Measurements from ENCODE around the gene DNER.
"Not testable (repeated sequence)": the region's sequence is repeated elsewhere in the genome, so short reads cannot be mapped to it uniquely, and the experiment has no call there.

Gene DNER

DNA sequence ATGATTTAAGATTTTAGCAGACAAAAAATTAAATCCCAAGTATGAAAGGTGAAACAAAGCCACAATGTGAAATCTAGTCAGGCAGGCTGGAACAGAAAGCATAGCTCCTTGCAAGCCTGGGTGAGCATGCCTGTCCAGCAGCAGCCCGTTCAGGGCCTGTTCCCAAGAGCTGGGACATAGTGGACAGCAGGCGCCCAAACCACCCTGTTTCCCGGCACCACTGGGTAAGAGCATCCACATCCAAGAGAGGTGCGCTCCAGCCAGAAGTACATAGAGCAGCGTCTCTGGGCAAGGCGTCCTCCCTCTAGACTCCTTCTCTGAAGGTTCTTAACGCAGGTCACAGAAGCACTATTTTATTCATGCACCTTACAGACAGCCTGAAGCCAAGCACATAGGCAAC, 80.8 kb downstream of the DNER start:
- in situ Hi-C loops (cut with HindIII; ENCODE audit: low sequenced_read_pairs) = no loop called here

DNA sequence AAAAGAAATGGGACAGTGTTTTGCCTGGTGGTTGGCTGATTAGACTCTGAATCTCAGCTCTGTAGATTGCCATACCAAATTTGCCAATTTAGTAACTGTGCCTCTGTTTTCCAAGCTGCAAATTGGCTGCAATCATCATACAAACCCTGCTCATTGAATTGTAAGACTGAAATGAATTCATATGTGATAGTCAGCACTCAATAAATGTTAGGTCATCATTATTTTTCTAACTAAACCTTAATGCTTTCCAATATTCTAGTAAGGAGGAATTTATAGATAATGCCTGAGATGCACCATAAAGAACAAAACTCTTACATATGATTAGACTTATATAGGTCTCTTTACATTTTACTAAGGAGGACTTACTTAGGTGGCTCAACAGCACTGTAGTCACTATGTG, 85.3 kb downstream of the DNER start:
- in situ Hi-C loops (cut with HindIII; ENCODE audit: low sequenced_read_pairs) = no loop called here

DNA sequence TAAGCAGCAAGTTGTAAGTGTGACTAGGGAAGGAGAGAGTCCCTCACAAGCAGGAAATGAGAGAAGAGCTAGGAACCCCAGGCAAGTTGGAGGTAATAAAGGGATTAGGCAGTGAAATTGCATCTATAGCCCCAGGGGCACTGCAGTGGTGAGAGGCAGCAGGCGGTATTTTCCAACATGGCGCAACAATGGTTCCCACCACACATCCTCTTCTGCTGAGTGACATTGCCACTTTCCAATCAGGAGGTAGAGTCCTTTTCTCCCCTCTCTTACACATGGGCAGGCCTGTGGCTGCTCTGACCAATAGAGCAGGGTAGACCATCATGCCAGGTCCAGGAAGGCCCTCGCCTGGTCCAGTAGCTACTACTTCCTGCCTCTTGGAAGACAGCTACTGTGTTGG, 86.6 kb downstream of the DNER start:
- in situ Hi-C loops (cut with HindIII; ENCODE audit: low sequenced_read_pairs) = no loop called here

DNA sequence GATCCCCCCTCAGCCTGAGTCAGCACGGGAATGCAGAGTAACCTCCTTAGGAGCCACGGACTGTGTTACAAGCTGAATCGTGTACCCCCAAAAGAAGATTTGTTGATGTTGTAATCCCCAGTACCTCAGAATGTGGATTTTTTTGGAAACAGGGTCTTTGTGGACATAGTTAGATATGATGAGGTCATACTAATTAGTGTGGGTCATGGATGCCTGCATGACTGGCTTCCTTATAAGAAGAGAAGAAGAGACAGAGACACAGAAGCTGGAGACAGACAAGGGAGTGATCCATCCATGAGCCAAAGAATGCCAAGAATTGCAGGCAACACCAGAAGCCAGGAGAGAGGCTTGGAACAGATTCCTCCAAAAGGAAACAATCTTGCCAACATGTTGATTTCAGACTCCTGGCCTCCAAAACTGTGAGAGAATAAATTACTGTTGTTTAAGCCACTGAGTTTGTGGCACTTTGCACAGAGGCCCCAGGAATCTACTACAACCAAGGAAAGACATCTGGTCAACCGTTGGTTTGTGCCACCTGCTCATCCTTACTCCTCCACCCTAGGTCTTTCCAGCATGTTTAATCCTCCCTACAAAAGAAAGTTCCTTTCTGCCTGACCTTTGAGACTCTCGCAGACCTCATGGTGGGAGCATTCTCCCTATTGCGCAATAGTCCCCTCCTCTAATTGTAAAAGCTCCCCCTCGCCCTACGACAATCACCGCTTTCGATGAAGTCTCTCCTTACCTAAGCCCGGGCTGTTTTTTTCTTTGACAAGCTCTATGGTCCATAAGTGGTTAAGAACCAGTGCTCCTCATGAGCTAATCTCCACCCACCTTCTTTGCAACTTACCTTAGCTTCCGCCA, 91.6 kb downstream of the DNER start:
- in situ Hi-C loops (cut with HindIII; ENCODE audit: low sequenced_read_pairs) = no loop called here

DNA sequence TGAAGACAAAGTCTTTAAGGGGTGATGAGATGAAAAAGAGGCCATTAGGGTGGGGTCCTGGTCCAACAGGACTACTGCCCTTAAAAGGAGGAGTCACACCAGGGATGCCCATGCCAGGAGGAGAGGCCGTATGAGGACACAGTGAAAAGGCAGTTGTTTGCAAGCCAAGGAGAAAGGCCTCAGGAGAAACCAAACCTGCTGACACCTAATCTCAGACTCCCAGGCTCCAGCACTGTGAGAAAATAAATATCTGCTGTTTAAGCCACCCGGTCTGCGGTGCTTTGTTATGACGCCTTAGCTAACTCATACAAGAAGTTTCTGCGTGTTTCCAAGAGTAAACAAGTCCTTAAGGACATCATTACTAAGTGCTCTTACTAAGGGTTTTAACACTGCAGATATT, 93.6 kb downstream of the DNER start:
- in situ Hi-C loops (cut with HindIII; ENCODE audit: low sequenced_read_pairs) = no loop called here

DNA sequence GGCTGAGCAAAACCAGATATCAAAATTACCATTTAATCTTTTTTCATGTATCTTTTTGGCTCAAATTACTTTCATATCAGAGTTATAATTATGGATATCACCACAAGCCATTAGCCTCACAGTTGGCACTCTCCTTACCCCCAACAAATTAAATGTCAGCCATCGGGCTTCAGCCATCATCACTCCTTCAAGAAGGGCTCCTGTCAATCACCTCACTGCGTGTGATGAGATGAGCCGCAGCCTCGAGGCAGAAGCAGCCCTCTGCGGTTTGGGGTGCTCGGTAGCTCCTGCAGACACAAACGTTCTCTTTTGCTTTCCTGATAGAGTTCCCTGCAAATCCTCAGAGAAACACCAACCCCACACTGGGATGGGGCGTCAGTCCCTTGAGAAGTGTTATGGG, 94.1 kb downstream of the DNER start:
- in situ Hi-C loops (cut with HindIII; ENCODE audit: low sequenced_read_pairs) = no loop called here

DNA sequence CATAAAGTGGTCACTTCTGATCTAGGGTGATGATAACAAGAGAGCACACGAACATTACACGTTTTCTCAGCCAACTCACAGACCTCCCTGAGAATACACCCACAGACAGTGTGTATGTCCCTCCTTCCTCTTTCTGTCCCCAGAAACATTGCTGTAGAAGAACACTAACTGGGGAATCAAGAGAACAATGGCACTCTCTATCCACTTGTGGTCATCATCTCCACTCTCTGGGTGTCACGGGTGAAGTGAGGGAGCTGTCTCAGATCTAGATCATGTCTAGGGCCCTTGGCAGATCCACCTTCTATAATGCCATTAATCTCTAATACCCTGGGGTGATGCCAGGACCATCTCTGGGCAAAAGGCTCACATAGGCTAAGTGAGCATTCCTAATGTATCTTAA, 97.9 kb downstream of the DNER start:
- in situ Hi-C loops (cut with HindIII; ENCODE audit: low sequenced_read_pairs) = no loop called here

DNA sequence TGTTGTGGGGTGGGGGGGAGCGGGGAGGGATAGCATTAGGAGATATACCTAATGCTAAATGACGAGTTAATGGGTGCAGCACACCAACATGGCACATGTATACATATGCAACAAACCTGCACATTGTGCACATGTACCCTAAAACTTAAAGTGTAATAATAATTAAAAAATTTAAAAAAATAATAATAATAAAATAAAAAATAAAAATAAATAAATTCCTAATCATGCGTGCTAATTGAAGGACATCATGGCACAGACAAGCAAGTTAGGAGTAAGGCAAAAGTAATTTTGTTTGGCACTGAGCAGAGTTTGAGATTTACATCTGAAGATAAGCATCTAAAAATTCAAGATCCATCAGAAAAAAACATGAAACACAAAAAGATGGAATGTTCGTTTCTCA, 100.3 kb downstream of the DNER start:
- in situ Hi-C loops (cut with HindIII; ENCODE audit: low sequenced_read_pairs) = not testable (repeated sequence)

DNA sequence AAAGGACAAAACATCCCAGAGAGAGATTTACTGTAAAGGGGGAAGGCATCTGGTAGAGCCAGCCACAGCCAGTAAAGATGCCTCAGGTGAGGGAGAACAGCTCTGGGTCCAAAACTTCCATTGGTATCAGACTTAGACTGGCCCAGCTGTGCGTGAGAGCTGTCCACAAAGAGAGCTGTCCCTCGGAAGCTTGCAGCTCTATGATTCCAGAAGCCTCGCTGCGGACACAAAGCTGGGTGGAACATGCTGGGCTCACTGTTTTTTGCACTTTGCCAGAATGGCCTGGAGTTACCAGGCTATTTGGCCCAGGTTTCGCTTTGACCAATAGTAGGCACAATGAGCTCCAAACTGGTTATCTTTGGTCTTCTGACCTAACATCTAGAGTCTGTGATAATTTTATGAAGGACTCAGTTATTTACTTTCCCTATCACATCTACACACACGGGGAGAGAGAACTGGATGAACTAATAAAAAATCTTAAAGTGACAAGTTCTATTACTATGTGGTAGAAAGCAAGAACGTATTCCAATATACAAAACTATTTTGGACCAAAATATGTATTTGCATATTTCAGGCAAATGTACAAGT, 101.9 kb downstream of the DNER start:
- in situ Hi-C loops (cut with HindIII; ENCODE audit: low sequenced_read_pairs) = no loop called here

DNA sequence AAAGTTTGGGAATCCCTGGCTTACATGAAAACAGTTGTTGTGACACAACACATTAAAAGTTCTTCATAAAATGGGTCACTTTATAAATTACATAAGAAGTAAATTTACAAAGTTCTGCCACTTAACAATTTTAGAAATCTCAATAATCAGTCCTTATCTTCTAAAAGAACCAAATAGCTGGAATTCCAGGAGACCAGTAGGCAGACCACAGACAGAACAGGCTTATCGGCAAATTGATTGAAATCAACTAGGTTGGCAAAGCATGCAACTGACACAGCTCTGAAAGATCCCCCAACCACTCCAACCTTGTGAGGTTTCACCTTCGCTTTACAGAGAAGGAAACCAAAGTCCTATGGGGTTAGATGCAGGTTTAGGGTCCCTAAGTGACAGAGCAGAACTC, 103.0 kb downstream of the DNER start:
- in situ Hi-C loops (cut with HindIII; ENCODE audit: low sequenced_read_pairs) = no loop called here

DNA sequence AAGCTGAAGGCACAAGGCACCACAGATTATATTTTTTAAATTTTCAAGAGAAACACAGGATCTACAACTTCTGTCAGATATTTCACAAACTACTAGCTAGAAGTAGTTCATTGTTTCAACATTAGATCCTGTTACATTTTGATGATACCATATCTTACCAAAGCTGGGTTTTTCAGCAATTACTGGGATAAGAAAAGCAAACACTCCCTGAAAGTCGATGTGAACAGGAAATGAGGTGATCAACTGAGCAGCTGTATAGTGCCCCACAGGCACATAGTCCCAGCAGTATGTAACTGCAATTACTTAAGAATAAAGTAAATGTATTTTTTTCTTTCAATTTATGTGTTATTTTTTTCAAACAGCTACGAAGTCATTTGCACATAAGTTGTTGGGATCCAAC, 103.5 kb downstream of the DNER start:
- in situ Hi-C loops (cut with HindIII; ENCODE audit: low sequenced_read_pairs) = no loop called here

DNA sequence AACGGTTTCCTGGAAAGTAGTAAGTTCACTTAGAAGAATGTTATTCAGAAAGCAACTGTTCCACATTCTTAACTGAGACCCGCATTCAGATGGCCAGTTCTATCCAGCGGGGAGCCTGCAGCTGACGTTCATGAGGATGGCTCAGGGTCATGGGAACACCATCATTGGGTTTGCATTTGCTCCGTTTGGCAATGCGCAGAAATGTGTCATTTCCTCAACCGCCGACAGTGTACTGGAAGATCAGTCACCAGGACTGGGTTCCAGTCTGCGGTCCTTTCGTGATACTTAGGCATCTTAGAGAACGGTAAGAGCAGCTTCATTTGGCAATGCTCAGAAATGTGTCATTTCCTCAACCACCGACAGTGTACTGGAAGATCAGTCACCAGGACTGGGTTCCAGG, 104.0 kb downstream of the DNER start:
- in situ Hi-C loops (cut with HindIII; ENCODE audit: low sequenced_read_pairs) = no loop called here

DNA sequence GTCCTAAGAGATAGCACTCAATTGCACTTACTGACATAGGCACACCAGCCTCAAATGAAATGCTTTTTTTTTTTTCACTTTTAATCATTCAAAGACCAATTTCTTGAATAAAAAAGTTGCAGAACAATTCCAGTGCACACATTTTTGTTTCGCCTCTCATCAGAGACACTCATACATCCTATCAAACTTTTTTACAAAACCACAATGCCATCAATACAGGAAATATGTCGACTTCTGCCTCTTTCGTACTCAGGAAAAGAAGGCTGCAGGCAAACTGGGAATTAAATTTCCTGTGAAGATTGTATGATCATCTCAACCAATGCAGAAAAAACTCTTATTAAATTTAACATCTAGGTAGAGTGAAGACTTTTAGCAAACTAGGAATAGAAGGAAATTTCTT, 112.4 kb downstream of the DNER start:
- in situ Hi-C loops (cut with HindIII; ENCODE audit: low sequenced_read_pairs) = loop anchor here (5.0 to 10.0 kb wide), 2 partner anchors 105 to 467 kb away; no protein-coding TSS in a partner anchor

DNA sequence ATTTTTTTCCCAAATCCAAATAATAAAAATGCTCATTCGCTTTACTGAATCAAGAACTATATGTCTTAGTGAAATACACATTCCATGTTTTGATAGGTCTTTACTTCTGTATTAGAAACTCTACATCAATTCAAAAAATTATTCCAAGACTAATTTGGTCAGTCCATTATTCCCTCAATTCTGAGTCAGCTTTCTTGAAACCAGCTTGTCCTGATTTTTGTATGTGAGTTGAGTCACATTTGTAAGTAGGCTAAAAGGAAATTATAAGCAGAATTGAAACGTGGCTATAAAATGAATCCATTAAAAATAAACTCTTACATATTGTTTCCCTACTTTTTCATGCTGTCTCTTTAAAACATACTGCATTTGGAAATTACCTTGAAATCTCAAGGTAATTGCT, 113.0 kb downstream of the DNER start:
- in situ Hi-C loops (cut with HindIII; ENCODE audit: low sequenced_read_pairs) = loop anchor here (5.0 to 10.0 kb wide), 2 partner anchors 104 to 467 kb away; no protein-coding TSS in a partner anchor

DNA sequence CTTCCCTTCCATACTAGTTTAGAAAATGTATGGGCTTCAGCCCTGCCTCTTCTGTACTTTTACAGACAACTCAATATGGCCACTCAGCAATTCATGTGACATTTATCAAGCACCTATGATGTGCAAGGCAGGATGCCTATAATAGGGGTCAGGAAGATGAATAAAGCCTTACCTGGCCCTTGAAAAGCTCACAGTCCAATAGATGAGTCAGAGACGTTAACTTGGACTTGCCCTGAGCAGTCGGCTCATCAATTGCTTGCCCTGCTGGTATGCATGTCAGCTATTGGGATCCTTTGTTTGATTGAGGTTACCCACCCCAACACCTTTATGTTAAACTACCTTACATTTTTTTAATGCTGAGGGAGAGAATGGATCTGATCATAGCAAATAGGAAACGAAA, 116.1 kb downstream of the DNER start:
- in situ Hi-C loops (cut with HindIII; ENCODE audit: low sequenced_read_pairs) = no loop called here

DNA sequence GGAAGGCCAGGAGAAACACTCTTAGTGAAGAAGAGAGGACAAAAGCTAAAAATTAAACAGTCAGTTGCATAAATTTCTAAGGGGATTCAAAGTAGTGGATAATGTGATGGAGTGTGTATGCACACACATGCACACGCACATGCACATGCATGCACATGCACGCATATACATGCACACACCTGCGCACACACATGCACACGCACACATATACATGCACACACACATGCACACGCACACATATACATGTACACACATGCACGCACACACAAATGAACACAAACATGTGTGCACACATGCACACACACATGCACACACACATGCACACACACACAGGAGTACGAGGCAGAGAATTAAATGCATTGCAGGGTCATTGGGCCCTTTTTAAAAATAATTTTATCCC, 117.6 kb downstream of the DNER start:
- in situ Hi-C loops (cut with HindIII; ENCODE audit: low sequenced_read_pairs) = no loop called here

DNA sequence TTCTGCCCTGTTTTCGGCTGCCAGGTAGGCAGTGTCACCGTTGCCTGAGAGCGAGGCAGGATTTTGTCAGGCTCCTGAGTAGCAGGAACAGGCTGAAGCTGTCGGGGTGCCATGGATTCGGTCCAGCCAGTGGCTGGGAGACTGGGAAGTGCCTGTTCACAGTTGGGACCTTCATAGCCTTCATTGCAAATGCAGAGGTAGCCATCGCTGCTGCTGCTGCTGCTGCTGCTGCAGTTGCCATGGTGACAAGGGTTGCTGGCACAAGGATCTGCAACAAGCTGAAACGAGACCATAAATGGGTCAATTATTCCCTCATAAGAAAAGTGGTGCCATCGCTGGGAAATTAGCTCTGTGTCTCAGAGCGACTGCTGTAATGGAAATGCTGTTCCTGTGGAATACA, 122.7 kb downstream of the DNER start:
- in situ Hi-C loops (cut with HindIII; ENCODE audit: low sequenced_read_pairs) = no loop called here

DNA sequence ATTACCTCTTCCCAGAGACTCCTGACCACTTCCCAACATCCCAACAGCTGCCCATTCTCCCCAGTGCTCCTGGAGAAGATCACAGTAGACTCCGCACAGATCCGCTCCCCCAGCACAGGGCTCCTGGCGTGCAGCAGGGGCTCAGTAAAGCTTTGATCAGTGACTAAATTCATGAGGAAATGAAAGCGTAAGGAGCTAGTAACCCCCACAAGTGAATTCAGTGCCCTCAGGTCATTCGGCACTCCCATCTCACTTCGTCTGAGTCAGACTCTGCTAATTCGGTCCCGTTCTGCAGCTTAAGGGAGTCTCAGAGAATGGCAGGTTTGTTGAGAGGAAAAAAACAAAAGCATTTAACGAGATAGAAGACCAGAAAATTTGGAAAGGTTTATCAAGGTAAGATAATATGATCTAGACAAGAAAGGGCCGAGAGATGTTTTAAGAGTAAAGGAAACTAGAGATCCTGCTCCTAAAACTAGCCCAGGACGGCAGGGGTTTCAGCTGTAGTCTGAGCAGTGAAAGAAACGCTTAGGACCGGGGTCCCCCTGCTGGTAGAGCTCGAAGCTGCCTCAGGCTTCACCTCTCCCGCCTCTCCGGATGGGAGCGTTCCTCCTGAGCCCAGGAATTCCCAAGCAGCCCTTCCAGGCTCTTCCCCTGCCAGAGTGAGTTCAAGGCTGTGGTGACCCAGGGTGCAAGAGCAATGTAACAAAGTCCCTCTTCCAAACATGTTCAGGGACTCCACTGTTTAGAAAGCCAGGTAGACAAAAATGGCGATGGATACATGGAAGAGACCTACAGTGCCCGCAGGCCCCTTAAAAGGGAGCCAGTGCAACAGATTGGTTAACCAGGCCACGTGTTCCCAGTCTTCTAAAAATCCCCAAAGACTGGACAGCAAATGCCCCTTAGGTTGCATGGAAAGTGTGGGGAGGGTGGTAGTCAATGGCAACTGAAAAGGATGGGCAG, 127.3 kb downstream of the DNER start:
- in situ Hi-C loops (cut with HindIII; ENCODE audit: low sequenced_read_pairs) = loop anchor here (5.0 kb wide), 1 partner anchor 150 kb away; no protein-coding TSS in a partner anchor

DNA sequence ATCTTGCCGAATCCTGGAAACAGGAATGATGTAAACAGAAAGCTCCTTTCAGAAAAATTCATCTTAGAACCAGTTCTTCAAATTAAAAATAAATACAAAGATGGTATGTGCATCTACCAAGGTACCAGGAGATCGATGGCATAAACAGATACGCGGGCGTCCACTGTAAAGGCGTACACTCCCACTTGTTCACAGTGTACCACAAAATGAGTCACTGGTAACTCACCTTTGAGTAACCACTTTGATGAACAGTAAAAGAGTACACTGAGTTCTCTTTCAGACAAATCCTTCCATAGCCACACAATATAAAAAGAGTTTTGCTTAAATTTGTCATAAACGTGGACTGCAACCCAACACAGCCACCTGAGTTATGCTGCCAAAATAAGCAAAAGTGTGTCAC, 128.3 kb downstream of the DNER start:
- in situ Hi-C loops (cut with HindIII; ENCODE audit: low sequenced_read_pairs) = loop anchor here (5.0 kb wide), 1 partner anchor 149 kb away; no protein-coding TSS in a partner anchor

DNA sequence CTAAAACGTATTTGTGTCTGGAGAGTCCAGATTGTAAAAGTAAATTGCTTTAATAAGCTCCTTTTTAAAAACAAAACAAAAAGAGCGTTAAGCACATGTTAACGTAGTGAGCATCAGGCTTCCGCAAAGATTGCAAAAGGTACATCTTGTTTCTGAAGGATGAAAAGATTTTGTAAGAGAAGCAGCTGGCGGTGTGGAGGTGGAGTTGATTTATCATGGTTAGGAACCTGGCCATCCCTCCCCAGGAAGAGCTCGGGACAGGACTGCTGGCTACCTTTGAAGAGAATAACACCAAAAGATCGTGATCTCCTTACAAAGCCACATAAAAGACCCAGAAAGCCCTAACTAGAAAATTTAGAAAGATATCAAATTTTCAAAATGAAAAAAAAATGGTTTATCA, 132.2 kb downstream of the DNER start:
- in situ Hi-C loops (cut with HindIII; ENCODE audit: low sequenced_read_pairs) = no loop called here

All from endothelial cell of hepatic sinusoid (primary cell).